Neuronal stem cell (in vitro differentiated cells): ENCODE results near the gene DUSP9.

Experiments
- DNase-seq: peaks from one replicate; pipeline ENCODE4 v3.0.0-alpha.2; 2013; ENCODE audit warnings: low spot score
- H2AFZ ChIP-seq: one replicate; pipeline ENCODE4 v1.6.1; 2013; ENCODE audit warnings: mild to moderate bottlenecking, low read length, inconsistent platforms
- H2AK5ac ChIP-seq: 2 replicates; pipeline ENCODE4 v1.6.1; 2013; ENCODE audit warnings: low read depth, mild to moderate bottlenecking, inconsistent platforms, low read length, moderate library complexity, mixed read lengths
- H2BK120ac ChIP-seq: 2 replicates; pipeline ENCODE4 v1.6.1; 2013; ENCODE audit warnings: low read depth, mild to moderate bottlenecking, inconsistent platforms, low read length, moderate library complexity, mixed read lengths
- H2BK12ac ChIP-seq: one replicate; pipeline ENCODE4 v1.6.1; 2013; ENCODE audit warnings: low read length, inconsistent platforms
- H2BK15ac ChIP-seq: 2 replicates; pipeline ENCODE4 v1.6.1; 2013; ENCODE audit warnings: mild to moderate bottlenecking, low read length, inconsistent platforms, mixed read lengths
- H2BK5ac ChIP-seq: one replicate; pipeline ENCODE4 v1.6.1; 2013; ENCODE audit warnings: inconsistent platforms, mild to moderate bottlenecking, low read length, moderate library complexity
- H3K14ac ChIP-seq: one replicate; pipeline ENCODE4 v1.6.1; 2013; ENCODE audit warnings: low read length, inconsistent platforms
- H3K18ac ChIP-seq: 2 replicates; pipeline ENCODE4 v1.6.1; 2013; ENCODE audit warnings: low read length, inconsistent platforms
- H3K23ac ChIP-seq: 2 replicates; pipeline ENCODE4 v1.6.1; 2013; ENCODE audit warnings: low read depth, mild to moderate bottlenecking, mixed read lengths, low read length, inconsistent platforms; ENCODE audit not compliant: poor library complexity
- H3K27ac ChIP-seq: replicated peaks from 3 replicates; pipeline ENCODE4 v1.5.1; 2013; ENCODE audit warnings: low read length, inconsistent platforms
- H3K27me3 ChIP-seq, 3 experiments: 2 replicates each; pipeline ENCODE4 v1.6.1; 2013; ENCODE audit warnings: low read length in 3 of 3, mild to moderate bottlenecking in 2 of 3, inconsistent platforms in 1 of 3, low read depth in 1 of 3, mixed read lengths in 1 of 3, moderate library complexity in 1 of 3; ENCODE audit not compliant: control insufficient read depth in 3 of 3, insufficient read depth in 3 of 3
- H3K36me3 ChIP-seq, 2 donors: replicated peaks in 1 of 2; 2 replicates each; pipeline ENCODE4 v1.6.1; 2013; ENCODE audit warnings: low read length in 2 of 2; ENCODE audit not compliant: control insufficient read depth in 2 of 2, insufficient read depth in 2 of 2
- H3K4ac ChIP-seq: 2 replicates; pipeline ENCODE4 v1.6.1; 2013; ENCODE audit warnings: inconsistent platforms, mild to moderate bottlenecking, low read length, moderate library complexity
- H3K4me1 ChIP-seq, 2 donors: 1 replicate in 1 of 2; 2 replicates in 1 of 2; pipeline ENCODE4 v1.6.1; 2013; ENCODE audit warnings: low read length in 2 of 2, low read depth in 1 of 2; ENCODE audit not compliant: control insufficient read depth in 2 of 2, insufficient read depth in 1 of 2
- H3K4me2 ChIP-seq: one replicate; pipeline ENCODE4 v1.6.1; 2013; ENCODE audit warnings: mild to moderate bottlenecking, low read length, inconsistent platforms; ENCODE audit not compliant: insufficient read depth, poor library complexity, severe bottlenecking
- H3K4me3 ChIP-seq, 2 donors: 2 replicates each; pipeline ENCODE4 v1.5.1; 2013; ENCODE audit warnings: low read length in 2 of 2, mild to moderate bottlenecking in 2 of 2, inconsistent platforms in 1 of 2, moderate library complexity in 1 of 2
- H3K79me1 ChIP-seq: one replicate; pipeline ENCODE4 v1.6.1; 2013; ENCODE audit warnings: low read depth, mild to moderate bottlenecking, inconsistent platforms, low read length, moderate library complexity
- H3K9ac ChIP-seq: one replicate; pipeline ENCODE4 v1.6.1; 2013; ENCODE audit warnings: mild to moderate bottlenecking, low read depth, low read length, inconsistent platforms; ENCODE audit not compliant: poor library complexity
- H3K9me3 ChIP-seq, 2 donors: replicated peaks in 1 of 2; 2 replicates each; pipeline versions ENCODE3 to v1.6.1; 2013; ENCODE audit warnings: low read length in 2 of 2, mild to moderate bottlenecking in 2 of 2, inconsistent platforms in 1 of 2, low read depth in 1 of 2, mixed read lengths in 1 of 2, moderate library complexity in 1 of 2; ENCODE audit not compliant: control insufficient read depth in 2 of 2, insufficient read depth in 1 of 2
- H4K8ac ChIP-seq: one replicate; pipeline ENCODE4 v1.6.1; 2013; ENCODE audit warnings: low read depth, mild to moderate bottlenecking, inconsistent platforms, low read length, moderate library complexity
- H4K91ac ChIP-seq: one replicate; pipeline ENCODE4 v1.6.1; 2013; ENCODE audit warnings: low read length, low read depth, mild to moderate bottlenecking, inconsistent platforms; ENCODE audit not compliant: poor library complexity
- WGBS, 2 donors: extraction: QIAGEN DNeasy Blood & Tissue Kit; methylation state at CpG; one replicate each; pipeline ENCODE4 v1.1.7; 2013; ENCODE audit warnings: missing lambda C conversion rate in 2 of 2, mixed read lengths in 1 of 2; ENCODE audit not compliant: insufficient read length in 2 of 2, insufficient replicate concordance in 1 of 2; ENCODE audit errors: extremely low coverage in 2 of 2; 5-methylcytosine and 5-hydroxymethylcytosine counted together

Gene DUSP9

DNA sequence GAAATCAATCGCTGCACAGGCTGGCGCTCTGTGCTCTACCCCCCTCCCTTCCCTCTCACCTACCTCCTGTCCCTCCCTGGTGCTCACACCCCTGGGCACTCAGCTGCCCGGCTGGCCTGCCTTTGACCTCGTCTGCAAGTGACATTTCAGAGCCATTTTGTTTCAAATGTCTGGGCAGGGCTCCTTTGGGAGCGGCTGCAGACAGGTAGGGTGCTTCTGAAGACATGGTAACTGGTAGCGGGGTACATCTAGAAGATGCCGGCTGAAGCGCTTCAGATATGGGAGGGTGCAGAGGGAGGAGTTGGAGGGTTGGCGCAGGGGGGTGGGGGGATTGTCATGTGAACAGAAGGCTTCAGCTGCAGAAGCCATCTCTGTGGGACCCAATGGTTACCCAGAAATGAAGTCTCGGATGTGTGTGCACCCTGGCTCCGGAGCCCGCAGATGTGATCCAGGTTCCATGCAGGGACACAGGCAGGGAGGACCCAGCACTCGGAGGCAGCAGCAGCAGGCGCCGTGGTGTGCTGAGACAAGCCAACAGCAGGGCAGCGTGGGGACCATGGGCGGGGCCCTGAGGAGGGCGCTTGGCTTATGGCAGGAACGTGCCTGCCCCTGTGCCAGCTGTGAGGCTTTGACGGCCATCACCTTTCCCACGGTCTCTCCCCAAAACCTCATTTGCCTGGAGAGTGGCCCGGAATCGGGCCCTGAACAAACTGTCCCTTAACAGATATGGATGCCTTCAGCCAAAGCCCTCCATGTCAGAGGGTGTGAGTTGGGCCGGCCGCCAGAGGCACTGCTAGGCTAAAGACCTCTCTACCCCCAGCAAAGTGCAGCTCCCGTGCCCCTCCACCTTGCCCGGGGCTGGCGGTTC, 7.6 kb upstream of the DUSP9 start:
- peaks cover 0 to 90% (median 16%) of the 10 kb centered on the region in 3 experiments for H3K27me3 ChIP-seq
- H3K4ac ChIP-seq: no peak overlapping the region
- H2BK15ac ChIP-seq: no peak overlapping the region
- H3K9ac ChIP-seq: no peak overlapping the region
- no peak overlapping the region for H3K4me3 ChIP-seq
- no peak overlapping the region for H3K27ac ChIP-seq
- no peak overlapping the region for H2BK120ac ChIP-seq
- H3K9me3 ChIP-seq: no peaks in the 10 kb centered on the region
- no peak overlapping the region for H3K23ac ChIP-seq
- no peak overlapping the region for H3K14ac ChIP-seq
- WGBS, 2 donors: no CpG with 5 or more reads among the region's 28 CpGs
- H3K4me2 ChIP-seq: no peak overlapping the region
- H2AK5ac ChIP-seq: no peak overlapping the region
- no peak overlapping the region for H2BK12ac ChIP-seq
- no peak overlapping the region for H3K18ac ChIP-seq
- no peak overlapping the region for H2AFZ ChIP-seq
- no peak overlapping the region for H2BK5ac ChIP-seq
- peaks cover 12 to 13% of the 10 kb centered on the region in 2 donors for H3K4me1 ChIP-seq
- H4K91ac ChIP-seq: no peak overlapping the region
- H3K79me1 ChIP-seq: no peaks in the 10 kb centered on the region
- DNase-seq: no peak
- H3K36me3 ChIP-seq: no peaks in the 10 kb centered on the region
- no peak overlapping the region for H4K8ac ChIP-seq

DNA sequence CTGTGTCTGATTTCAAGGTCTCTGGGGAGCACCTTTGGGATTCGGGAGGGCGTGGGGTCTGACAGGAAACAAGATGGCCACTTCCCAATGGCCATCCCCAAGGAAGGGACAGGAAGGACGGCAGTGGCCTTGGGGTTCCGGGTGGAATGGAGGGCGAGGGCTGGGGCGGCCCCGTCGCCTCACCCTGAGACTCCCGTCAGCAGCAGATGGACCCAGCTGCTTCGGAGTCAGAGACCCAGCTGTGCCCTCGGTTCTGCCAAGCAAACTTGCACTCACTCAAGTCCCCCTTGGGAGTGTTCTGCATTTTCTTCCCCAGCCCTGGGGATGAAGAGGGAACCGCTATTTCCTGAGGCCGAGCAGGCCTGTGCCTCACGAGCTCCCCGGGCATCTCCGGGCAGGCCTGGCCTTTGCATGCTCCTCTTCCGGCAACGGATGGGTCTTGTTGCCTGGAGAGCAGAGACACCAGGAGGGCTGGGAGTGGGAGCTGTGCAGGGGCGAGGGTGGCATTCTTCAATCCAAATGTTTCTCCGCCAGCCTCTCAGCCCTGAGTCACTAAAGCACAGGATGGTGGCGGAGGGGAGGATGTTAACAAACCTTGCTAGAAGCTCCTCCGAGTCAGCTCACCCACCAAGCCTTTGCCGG, 6.8 kb upstream of the DUSP9 start:
- peaks cover 4 to 90% (median 23%) of the 10 kb centered on the region in 3 experiments for H3K27me3 ChIP-seq
- H3K4me2 ChIP-seq: no peak overlapping the region

DNA sequence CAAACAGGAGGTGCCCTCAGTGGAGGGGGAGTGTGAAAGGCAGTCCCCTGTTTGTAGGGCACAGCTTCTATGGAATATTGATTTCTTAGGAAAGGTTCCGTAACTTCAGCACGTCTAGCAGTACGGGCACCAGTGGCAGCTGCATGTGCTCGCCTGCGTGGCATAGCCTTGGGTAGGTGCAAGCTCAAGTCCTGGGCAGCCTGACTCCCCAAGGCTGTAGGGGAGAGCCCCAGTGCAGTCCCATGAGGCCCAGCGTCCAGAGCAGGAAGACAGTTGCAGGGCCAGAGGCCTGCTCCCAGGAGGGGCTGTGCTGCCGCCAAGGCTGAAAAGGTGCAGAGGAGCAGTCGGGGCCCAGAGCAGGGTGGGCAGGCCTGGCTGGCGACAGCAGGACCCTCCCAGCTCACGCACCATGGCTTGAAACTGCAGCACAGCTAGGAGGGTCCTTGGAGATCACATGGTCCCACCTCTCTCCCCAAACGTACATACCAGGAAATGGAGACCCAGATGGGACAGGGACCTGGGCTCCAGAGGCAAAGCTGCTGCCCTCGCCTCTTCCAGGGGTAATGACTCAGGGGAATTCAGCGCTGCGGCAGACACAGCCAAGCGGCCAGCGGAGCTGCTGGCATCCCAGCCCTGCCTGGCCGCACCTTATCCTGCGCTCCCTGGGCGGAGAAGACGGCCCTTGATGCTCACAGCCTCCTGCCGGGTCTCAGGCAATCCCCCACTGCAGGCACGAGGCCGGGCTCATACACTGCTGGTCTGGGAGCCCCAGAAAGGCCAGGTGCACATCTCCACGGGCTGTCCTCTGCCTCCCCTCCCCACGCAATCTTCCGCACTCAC, 6.0 kb upstream of the DUSP9 start:
- peak overlapping the region; percentile 49 for H3K4me2 ChIP-seq
- H3K9ac ChIP-seq: no peak overlapping the region
- no peak overlapping the region for H3K27ac ChIP-seq
- no peak overlapping the region for H2AK5ac ChIP-seq
- H3K14ac ChIP-seq: no peak overlapping the region
- H2BK120ac ChIP-seq: no peak overlapping the region
- H3K36me3 ChIP-seq: no peaks in the 10 kb centered on the region
- H3K4ac ChIP-seq: no peak overlapping the region
- H4K91ac ChIP-seq: no peak overlapping the region
- H2BK12ac ChIP-seq: no peak overlapping the region
- H2BK15ac ChIP-seq: peak overlapping the region; percentile 27
- no peaks in the 10 kb centered on the region for H3K79me1 ChIP-seq
- H3K23ac ChIP-seq: no peak overlapping the region
- no peak overlapping the region for H2BK5ac ChIP-seq
- H3K4me1 ChIP-seq: peaks cover 14 to 15% of the 10 kb centered on the region in 2 donors
- peak overlapping the region; percentile 42 for H2AFZ ChIP-seq
- WGBS, 2 donors: no CpG with 5 or more reads among the region's 26 CpGs
- peaks cover 4 to 90% (median 31%) of the 10 kb centered on the region in 3 experiments for H3K27me3 ChIP-seq
- H3K4me3 ChIP-seq: no peak overlapping the region
- H4K8ac ChIP-seq: no peak overlapping the region
- H3K18ac ChIP-seq: peak overlapping the region; percentile 65
- DNase-seq: no peak
- no peaks in the 10 kb centered on the region for H3K9me3 ChIP-seq

More for the DNA sequence above, 6.8 kb upstream of the DUSP9 start:
- H2AFZ ChIP-seq: no peak overlapping the region
- H3K9me3 ChIP-seq: no peaks in the 10 kb centered on the region
- no peak overlapping the region for H2AK5ac ChIP-seq
- H3K4me3 ChIP-seq: no peak overlapping the region
- no peaks in the 10 kb centered on the region for H3K79me1 ChIP-seq
- no peak overlapping the region for H3K14ac ChIP-seq
- H3K4me1 ChIP-seq: peaks cover 14 to 15% of the 10 kb centered on the region in 2 donors
- no peak for DNase-seq
- no CpG with 5 or more reads among the region's 23 CpGs for WGBS, 2 donors
- H4K91ac ChIP-seq: no peak overlapping the region
- H3K36me3 ChIP-seq: no peaks in the 10 kb centered on the region
- H3K9ac ChIP-seq: no peak overlapping the region
- no peak overlapping the region for H2BK15ac ChIP-seq
- H4K8ac ChIP-seq: no peak overlapping the region
- H3K23ac ChIP-seq: no peak overlapping the region
- H2BK120ac ChIP-seq: no peak overlapping the region
- no peak overlapping the region for H2BK12ac ChIP-seq
- H2BK5ac ChIP-seq: no peak overlapping the region
- H3K4ac ChIP-seq: no peak overlapping the region
- H3K18ac ChIP-seq: no peak overlapping the region
- no peak overlapping the region for H3K27ac ChIP-seq
